HG03103 (cell line): ENCODE results near the gene PEX11B.
"Not testable (repeated sequence)": the region's sequence is repeated elsewhere in the genome, so short reads cannot be mapped to it uniquely, and the experiment has no call there.

Experiments
- ATAC-seq: cut with Tn5 transposase; IDR thresholded peaks from one replicate; pipeline ENCODE4 v1.9.1; 2021; ENCODE audit warnings: low read depth; ENCODE audit not compliant: unreplicated experiment

Gene PEX11B

DNA sequence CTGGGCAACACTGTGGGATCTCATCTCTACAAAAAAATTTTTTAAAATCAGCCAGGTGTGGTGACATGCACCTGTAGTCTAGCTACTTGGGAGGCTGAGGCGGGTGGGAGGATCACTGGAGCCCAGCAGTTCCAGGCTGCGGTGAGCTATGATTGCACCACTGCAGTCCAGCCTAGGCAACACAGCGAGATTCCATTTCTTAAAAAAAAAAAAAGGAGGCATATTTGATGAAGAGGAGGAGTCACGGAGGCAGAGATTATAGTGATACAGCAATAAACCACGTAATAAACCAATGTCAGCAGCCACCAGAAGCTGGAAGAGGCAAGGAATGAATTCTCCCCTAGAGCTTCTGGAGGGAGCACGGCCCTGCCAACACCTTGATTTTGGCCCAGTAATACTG, 35.3 kb upstream of the PEX11B start:
- ATAC-seq = no peak

DNA sequence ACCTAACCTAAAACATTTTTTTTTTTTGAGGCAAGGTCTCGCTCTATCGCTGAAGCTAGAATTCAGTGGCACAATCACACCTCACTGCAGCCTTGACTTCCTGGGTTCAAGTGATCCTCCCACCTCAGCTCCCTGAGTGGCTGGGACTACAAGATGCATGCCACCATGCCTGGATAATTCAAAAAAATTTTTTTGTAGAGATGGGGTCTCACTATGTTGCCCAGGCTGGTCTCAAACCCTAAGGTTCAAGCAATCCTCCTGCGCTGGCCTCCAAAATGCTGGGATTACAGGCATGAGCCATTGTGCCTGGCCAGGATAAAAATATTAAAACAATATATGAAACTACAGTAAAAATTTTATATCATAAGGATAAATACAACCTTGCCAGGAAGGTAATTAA, 34.4 kb upstream of the PEX11B start:
- ATAC-seq = no peak

DNA sequence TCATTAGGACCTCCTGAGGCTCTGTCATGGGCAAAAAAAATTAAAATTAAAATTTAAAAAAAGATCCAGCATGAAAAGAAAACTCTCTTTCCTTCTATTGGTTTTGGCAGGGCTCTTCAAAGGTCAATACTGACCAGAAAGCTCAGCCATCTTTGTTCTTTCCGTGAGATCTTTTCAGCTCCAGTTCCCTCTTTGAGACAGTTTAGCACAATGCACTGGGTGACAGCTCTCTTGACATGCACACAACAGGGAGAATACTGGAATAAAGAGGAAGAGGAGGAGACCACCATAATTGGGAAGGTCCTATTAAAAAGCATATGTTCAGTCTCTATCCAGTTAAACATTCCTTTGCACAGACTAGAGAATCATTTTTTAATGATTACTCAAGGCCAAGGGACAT, 33.0 kb upstream of the PEX11B start:
- ATAC-seq = no peak

GRCh38 chr1:145949219-145949618, 30.7 kb upstream of the PEX11B start:
- ATAC-seq = no peak

DNA sequence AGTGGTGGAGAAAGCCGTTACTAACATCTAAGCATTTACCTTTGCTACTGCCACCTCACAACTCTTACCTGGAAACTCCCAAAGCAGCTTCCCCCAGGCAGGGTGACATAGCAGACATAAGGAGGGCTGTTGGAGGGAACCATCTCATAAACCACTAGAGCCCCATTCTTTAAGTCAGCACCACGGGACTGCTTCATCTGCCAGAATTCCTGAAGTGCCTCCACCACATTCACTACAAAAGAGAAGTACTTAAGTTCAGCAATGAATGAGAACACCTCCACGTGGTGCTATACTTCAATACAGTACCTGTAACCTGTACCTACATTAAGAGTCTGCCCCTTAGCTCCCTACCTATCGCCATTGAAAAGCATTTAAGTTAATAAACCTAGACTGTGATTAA, 29.0 kb upstream of the PEX11B start:
- no peak for ATAC-seq

- no peak for ATAC-seq
Measured at GRCh38 chr1:145946477-145946986, 28.0 kb upstream of the PEX11B start.

GRCh38 chr1:145944532-145944931, 26.0 kb upstream of the PEX11B start:
- ATAC-seq = no peak

DNA sequence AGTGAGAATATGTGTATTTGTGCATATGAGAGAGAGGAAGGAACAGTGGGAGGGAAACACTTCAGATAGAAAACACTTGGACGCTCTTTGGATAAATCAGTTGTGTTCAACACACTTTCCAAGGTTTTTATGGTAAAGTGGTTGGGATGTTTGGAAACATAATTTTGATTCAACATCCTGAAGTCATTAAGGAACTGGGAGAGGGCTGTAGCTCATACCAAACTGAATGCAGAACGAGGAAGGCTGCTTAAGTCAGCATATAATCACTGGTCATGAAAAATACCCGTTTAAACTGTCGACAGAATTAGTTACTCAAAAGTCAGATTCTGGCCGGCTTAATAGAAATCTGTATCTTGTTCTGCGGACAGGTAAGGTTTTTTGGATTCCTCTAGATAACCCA, 24.4 kb upstream of the PEX11B start:
- ATAC-seq = no peak

DNA sequence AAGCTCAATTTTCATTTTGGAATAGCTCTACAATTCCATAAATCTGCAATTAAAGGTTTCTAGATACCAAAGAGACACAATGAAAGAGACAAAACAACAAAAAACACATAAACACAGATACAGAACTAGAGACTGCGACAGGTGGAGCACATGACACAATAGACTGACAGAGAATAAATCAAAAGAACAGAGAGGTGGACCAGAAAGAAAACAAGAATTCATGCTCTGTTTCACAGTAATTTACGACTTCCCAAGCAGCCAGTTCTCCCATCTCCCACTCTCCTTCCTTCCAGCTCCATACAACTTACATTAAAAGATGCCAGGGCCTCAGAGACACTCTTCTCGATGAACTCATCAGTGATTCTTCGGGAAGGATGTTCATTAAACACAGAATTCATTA, 23.9 kb upstream of the PEX11B start:
- no peak for ATAC-seq

DNA sequence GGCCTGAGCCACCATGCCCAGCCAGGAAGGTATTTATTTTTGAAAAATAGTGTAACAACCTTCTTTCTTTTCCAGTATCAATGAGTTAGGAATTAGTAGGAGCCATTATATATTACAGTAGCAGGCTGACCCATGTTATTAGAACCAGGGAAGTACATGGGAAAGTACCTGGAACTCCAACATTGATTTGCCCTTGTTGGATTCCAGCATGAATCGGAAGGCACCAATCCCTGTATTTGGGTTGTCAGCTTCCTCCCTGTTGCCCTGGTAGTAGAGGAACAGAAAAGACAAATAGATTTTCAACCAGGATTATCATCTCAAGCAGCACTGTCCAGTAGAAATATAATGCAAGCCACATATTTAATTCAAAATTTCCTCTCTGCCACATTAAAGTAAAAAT, 18.9 kb upstream of the PEX11B start:
- ATAC-seq = no peak

DNA sequence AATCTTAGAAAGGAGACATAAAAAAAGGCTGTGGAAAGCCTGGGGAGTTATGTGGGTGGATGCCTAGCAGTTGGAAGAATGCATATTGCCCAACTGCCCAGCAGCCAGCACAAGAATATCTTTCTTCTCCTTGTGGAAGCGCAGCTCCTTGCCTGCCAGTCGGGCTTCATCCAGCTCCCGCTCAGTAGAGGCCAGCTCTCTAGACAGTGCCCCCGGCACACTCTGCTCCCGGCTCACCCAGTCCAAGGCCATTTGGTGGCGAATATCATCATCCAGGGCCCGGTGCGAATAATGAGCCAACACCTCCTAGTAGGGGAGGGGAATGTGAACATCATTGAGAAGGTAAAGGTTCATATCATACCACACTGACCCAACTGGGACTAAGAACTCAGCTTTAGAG, 17.7 kb upstream of the PEX11B start:
- ATAC-seq = no peak

DNA sequence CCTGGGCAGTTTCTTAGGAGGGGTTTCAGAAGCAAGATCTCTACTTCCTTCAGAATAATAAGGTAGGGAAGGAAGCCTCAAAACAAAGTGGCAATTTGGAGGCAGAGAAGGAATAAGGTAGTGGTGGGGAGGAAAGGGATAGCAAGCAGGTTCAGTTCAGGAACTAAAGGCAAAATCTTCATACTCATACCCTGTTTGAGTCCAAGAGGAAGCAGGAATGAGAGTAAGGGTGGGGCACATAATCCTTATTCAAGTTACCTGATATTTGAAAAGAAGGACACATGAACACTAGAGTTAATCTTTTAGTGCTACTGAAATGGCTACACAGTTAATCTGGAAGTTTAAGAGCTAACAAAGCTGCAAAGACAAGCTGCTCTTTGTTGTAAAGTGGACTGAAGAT, 17.2 kb upstream of the PEX11B start:
- no peak for ATAC-seq

- not testable (repeated sequence) for ATAC-seq
Measured at GRCh38 chr1:145932522-145933009, 14.0 kb upstream of the PEX11B start.

GRCh38 chr1:145927916-145928643, 9.6 kb upstream of the PEX11B start:
- ATAC-seq = no peak

DNA sequence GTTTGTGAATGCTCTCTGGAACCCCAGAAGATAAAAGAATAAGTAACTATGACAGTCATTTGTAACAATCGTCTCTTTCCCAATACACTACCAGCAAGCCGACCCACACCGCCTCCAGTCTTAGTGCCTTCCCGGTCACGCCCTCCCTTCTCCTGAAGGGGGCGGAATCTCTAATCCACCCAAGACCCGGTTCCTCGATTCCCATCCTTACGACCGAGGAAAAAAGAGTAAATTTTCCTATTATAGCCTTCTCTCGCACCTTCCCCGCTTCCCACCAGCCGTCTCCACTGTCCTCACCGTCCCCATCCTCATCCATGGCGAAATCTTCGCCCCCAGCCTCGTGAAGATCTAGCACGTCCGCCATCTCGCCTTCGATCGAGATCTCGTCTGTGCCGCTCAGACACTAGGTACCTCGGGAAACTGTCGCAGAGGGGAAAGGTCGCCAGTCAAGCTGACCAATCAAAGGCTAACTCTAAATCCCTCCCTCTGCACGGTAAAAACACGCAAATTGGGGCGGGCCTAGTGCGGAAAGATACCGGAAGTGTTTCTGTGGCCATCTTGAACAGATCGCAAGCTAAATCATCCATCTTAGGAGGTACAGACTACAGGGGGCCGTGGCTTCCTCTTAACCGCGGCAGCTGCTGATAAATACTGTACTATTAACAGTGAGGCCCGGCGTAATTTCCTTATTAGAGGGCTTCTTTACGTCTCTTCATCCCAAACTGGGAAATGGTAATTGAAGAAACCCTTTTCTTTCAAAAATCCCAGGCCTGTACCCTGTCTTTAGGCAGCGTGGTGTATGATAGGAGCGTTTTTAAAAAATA, 8.8 kb upstream of the PEX11B start, which contains the start of gene RBM8A:
RBM8A (minus strand) TSS at position 422 of the 824 bp plus-strand sequence; CDS start at position 364, 58 bp downstream.
- peak; percentile 92 for ATAC-seq

- ATAC-seq = no peak
Measured at GRCh38 chr1:145926686-145927062, 8.2 kb upstream of the PEX11B start.

DNA sequence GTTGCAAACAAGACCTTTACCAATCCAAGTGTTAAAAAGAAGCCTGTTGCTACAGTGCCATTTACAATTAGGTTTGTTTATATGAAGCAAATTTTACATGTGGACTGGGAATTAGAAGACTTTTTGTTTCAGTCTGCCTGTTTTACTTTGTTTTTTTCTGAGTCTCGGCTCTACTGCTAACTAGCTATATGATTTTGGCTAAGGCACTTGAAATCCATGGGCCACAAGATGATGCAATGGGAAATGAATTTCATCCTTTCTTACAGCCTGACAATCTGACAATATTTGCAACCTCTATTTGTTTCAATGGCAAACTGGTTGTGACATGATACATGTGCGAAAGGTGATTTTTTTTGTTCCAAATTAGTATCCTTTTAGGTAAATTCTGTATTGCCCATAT, 3.7 kb upstream of the PEX11B start:
- ATAC-seq = no peak

DNA sequence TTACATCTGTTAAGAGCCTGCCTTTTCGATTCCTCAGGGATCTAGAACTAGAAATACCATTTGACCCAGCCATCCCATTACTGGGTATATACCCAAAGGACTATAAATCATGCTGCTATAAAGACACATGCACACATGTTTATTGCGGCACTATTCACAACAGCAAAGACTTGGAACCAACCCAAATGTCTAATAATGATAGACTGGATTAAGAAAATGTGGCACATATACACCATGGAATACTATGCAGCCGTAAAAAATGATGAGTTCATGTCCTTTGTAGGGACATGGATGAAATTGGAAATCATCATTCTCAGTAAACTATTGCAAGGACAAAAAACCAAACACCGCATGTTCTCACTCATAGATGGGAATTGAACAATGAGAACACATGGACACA, 1.8 kb upstream of the PEX11B start:
- ATAC-seq = not testable (repeated sequence)

DNA sequence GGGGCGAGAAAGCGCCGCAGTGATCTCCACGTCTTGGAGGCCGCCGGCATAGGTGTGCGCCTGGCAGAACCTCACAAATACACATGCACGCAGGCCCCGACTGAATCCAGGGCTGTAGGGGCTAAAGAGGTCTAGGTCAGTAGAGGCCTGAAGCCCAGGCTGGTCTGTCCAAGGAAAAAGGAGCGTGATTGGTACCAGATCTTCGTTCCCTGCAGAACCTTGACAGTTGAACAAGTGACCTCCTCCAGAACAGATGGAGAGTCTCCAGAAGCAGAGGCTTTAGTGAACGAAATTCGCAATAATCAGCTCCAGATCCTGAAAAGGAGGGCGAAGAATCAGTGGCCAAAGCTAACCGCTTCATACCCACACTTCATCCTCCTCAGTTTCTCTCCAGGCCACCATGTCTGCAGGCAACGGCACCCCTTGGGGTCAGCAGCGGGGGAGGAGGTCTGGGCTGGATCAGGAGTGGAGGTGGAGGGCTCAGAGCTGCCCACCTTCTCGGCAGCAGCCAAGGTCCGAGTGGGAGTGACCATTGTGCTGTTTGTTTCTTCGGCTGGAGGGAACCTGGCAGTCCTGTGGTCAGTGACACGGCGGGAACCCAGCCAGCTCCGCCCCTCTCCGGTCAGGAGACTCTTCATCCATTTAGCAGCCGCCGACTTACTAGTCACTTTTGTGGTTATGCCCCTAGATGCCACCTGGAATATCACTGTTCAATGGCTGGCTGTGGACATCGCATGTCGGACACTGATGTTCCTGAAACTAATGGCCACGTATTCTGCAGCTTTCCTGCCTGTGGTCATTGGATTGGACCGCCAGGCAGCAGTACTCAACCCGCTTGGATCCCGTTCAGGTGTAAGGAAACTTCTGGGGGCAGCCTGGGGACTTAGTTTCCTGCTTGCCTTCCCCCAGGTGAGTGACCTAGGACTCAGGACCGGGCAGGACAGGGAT, 749 bp upstream of the PEX11B start:
- ATAC-seq = peak; percentile 17

GRCh38 chr1:145917595-145917994, 922 bp downstream of the PEX11B start:
- ATAC-seq = no peak
